ENCODE data around the gene NBL1.

The NBL1 gene

GRCh38 chr1:19610282-19610981 lies 33.7 kb upstream of the NBL1 start:
- peaks cover 0 to 16% of the 10 kb centered on the region in 2 experiments; a peak in 2 of 3 replicates for H3K36me3 ChIP-seq (ENCODE audit: control insufficient read depth in 2 of 2, insufficient read depth in 1 of 2, low read length in 2 of 2)
- POLR2A ChIA-PET = no interaction called here
- no peaks in the 10 kb centered on the region for H3K9me3 ChIP-seq (ENCODE audit: control insufficient read depth, insufficient read depth, low read depth, low read length)
- no peak overlapping the region for H3K27ac ChIP-seq (ENCODE audit: extremely low read depth, low read depth, low read length)
- TF ChIP-seq ZNF629 (tag by site-specific recombination; IDR thresholded peaks at IDR 0.05) (no peak), KLF16 (tag by site-specific recombination; IDR thresholded peaks at IDR 0.05) (no peak), RBAK (tag by site-specific recombination; IDR thresholded peaks at IDR 0.05) (no peak), ZBTB44 (tag by site-specific recombination; IDR thresholded peaks at IDR 0.05) (no peak), ZNF398 (tag by site-specific recombination; IDR thresholded peaks at IDR 0.05) (no peak), ZNF623 (tag by site-specific recombination; IDR thresholded peaks at IDR 0.05) (no peak), GLI4 (tag by site-specific recombination; IDR thresholded peaks at IDR 0.05) (no peak)
- H3K4me1 ChIP-seq (ENCODE audit: control insufficient read depth, insufficient read depth, low read length) = 0 out of 2 replicates have a peak, but pooled peaks cover 2% of the 10 kb centered on the region
- H3K4me3 ChIP-seq (ENCODE audit: low read depth, low read length) = no peak overlapping the region
- CTCF ChIA-PET = interaction anchor here (0.6 to 1.4 kb wide), 2 partner anchors 25 to 43 kb away, joined by 3 to 8 read pairs; no protein-coding TSS in a partner anchor

GRCh38 chr1:19612530-19612929 lies 31.6 kb upstream of the NBL1 start:
- CTCF ChIA-PET = no interaction called here
- peaks cover 0 to 22% of the 10 kb centered on the region in 2 experiments; a peak in 2 of 3 replicates for H3K36me3 ChIP-seq (ENCODE audit: control insufficient read depth in 2 of 2, insufficient read depth in 1 of 2, low read length in 2 of 2)
- no peak overlapping the region for H3K4me3 ChIP-seq (ENCODE audit: low read depth, low read length)
- no peak overlapping the region for H3K27ac ChIP-seq (ENCODE audit: extremely low read depth, low read depth, low read length)
- POLR2A ChIA-PET = no interaction called here
- H3K4me1 ChIP-seq (ENCODE audit: control insufficient read depth, insufficient read depth, low read length) = no peaks in the 10 kb centered on the region
- H3K9me3 ChIP-seq (ENCODE audit: control insufficient read depth, insufficient read depth, low read depth, low read length) = no peaks in the 10 kb centered on the region
- TF ChIP-seq ZNF660 (tag by site-specific recombination; IDR thresholded peaks at IDR 0.05) = no peak
- no peak for TF ChIP-seq FEZF1 (tag by site-specific recombination; IDR thresholded peaks at IDR 0.05)
- TF ChIP-seq ZNF621 (tag by site-specific recombination; IDR thresholded peaks at IDR 0.05) = no peak
- no peak for TF ChIP-seq ZNF580 (tag by site-specific recombination; IDR thresholded peaks at IDR 0.05)
- no peak for TF ChIP-seq ZNF19 (tag by site-specific recombination; IDR thresholded peaks at IDR 0.05; ENCODE audit: low read depth)
- TF ChIP-seq ZSCAN18 (tag by site-specific recombination; IDR thresholded peaks at IDR 0.05) = no peak
- no peak for TF ChIP-seq ZNF48 (tag by site-specific recombination; IDR thresholded peaks at IDR 0.05)
- TF ChIP-seq SALL2 (tag by site-specific recombination; IDR thresholded peaks at IDR 0.05; ENCODE audit: borderline replicate concordance) = no peak
- no peak for TF ChIP-seq ZNF394 (tag by site-specific recombination; IDR thresholded peaks at IDR 0.05; ENCODE audit: borderline replicate concordance)
- TF ChIP-seq ZNF664 (tag by site-specific recombination; IDR thresholded peaks at IDR 0.05) = no peak
- no peak for TF ChIP-seq ZNF280D (tag by site-specific recombination; IDR thresholded peaks at IDR 0.05)

All from HEK293 (cell line).